HL-60/S4 treated with phorbol 12-myristate 13-acetate at 8.2 ng/mL for 4 days and 3 days (cell line): Measurements from ENCODE around the gene DLST.
"Not testable (repeated sequence)": the region's sequence is repeated elsewhere in the genome, so short reads cannot be mapped to it uniquely, and the experiment has no call there.

ENCODE experiments used
- in situ Hi-C: fragments of 300-500 bp; cut with MboI; formaldehyde crosslinking; loops from 2 replicates; pipeline ENCODE4 v1.15.0; 2022; ENCODE audit warnings: low sequenced_read_pairs

Gene DLST

DNA sequence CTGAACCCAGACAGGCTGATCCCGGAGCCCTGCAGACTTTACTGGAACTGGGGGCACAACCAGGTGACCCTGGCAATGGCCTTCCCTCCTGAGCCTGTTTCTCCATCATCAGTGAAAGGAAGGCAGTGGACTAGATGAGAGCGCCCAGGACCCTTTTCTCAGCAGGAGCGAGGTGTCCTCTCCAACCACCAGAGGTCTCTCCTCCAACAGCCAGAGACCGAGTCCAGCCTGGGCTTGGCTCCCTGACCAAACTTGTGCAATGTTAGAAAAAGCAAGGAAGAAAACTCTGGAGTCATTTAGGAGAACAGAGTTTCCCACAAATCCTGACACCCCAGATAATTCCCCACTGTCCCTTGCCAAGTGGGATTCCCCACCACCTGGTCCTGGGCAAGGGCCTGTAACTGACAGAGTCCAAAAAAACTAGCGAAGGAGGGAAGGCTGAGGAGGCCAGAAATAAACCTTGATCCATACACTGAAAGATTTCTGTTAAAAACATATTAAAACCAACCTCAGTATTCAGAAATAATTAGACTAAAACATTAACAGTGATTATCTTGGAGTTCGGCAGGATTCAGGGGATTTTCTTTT is 32.4 kb downstream of the DLST start:
- in situ Hi-C loops, result no loop called here

DNA sequence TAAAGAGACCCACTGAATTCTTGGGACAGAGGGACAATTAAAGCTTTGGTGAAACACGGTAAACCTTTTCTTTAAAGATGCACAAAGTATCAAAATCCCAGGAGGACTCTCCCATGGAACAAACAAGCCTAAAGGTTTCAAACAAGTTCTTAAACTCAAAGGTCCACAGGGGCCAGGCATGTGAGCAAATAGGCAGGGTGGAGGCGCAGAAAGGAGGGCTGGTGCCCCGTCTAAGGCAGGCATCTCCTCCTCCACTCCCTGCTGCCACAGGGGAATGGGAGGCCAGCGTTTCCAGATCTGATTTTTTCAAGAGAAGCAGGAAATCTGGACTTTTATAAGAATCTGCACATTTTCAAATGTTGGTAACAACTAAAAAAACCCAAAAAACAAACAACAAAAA is 33.7 kb downstream of the DLST start:
- in situ Hi-C loops, result no loop called here

GRCh38 chr14:74915826-74916225 is 34.1 kb downstream of the DLST start:
- in situ Hi-C loops, result no loop called here

DNA sequence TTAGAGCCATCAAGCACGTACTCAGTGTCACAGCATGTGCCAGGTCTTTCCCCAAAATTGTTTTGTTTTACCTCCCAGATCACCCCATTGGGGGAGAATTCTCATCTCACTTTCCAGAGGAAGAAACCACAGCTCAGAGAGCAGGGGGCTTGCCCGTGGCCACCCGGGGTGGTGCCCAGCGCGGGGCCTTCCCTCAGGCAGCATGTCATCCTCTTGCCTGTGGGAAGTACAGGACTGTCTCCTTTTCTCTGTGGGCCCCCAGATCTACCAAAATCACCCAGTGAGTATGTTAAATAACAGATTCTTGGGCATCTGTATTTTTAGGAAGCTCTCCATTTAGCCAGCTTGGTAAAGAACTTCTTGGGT is 35.4 kb downstream of the DLST start:
- in situ Hi-C loops, result no loop called here

DNA sequence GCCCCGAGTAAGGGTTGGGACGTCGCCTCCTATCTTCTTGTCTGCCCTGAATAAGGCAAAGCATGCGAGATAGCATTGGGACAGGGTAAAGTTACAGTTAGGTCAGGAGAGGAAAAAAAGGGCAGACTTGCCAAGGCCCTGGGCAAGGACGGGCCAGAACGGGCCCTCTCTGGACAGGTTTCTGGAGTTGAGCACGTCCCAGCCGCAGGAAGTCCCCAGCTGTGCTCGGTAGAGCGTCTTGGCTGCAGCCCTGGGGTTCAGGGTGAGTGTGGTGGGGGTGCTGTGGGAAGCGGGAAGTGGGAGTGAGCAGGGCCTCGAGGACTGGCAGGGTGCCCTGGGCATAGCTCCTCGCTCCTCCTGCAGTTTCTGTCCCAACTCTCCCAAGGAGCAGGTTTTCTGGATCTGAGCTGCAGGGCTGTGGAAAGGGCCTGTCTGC is 35.9 kb downstream of the DLST start:
- in situ Hi-C loops, result no loop called here

DNA sequence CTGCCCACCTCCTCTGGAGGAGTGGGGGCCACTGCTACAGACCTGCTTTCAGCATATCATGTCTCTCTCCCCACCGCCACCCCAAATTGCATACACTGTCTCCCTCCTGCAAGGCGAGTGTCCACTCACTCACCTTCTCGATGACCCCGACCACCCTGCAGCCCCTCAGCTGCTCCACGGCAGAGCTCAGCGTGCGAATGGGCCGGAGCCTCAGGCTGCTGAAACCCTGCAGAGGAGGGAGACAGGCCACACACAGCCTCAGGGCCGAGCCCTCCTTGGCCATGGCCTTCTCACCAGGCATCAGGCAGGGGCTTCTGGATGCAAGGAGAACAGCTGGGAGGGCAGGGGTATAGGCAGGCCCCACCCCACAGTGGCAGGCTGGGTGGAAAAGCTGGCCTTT is 36.7 kb downstream of the DLST start:
- in situ Hi-C loops, result no loop called here

DNA sequence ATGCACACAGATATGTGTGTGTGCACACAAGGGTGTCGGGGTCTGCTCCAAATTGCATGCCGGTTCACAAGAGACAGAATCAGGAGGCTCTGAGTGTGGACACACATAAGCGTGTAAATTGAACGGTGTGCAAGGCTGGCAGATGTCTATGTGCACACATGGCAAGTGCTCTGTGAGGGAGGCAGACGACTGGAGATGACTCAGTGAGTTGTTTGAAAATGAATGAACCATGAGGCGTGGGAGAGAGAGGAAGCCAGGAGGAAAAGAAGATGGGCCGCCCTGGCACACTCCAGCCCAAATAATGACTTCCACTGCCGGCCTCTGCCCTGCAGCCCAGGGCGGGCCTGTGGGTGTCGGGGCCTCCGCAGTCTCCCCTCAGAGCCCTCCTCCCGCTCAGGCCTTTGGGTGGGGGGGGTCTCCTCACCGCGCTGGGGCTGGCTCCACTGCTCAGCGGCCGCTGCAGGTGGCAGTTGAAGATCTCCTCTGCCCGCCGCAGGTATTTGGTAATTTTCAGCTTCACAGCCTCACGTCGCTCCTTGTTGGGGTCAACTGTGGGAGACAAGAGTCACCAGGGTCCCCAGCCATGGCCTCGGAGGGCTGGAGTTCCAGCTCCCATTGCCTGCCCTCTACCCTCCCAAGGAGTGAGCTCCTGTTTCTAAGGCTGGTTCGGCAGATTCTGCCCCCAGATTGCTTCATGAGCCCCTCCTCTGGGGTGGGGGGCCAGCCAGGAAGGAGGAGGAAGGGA is 37.9 kb downstream of the DLST start:
- in situ Hi-C loops, result no loop called here

DNA sequence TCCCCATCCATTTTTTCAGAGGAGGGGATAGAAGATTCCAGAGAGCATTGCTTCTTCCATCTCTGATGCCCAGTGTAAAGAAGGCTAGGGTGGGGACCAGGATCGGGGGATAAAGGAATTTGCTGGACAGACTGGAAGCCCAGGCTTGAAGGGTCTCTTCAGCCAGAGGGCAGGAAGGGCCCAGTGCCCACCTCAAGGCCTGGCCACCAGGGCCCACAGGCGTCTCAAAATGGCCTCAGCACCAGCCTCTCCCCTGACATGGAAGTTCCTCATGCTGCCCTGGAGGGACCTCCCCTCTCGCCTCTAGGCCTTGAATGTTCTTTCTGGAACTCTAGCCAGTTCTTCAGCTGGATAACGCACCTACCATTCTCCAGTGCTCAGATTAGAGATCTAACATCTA is 38.6 kb downstream of the DLST start:
- in situ Hi-C loops, result no loop called here

DNA sequence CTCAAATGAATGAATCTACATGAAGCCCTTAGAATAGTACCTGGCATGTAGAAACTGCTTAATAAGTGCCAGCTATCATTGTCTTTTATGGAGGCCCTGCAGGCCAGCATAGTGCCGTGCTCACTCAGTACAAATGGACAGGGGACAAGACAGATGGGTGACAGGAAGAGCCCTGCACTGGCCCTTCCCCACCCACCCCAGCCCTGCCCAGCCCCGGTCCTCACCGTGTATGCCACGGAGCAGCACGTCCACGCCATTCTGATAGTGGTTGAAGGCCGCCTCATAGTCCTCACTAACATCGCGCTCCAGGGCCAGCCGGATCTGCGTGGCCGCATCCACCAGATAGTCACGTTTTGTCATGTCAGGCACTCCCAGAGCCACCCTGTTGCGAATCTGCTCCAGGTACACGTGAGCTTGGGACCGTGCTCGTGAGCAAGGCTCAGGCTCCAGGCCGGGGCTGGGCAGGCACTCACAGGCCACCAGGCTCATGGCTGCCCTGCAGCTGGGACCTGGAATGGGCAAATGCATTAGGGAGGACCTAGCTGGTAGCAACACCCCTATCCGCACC is 39.4 kb downstream of the DLST start:
- in situ Hi-C loops, result no loop called here

GRCh38 chr14:74921987-74922751 is 40.5 kb downstream of the DLST start:
- in situ Hi-C loops, result no loop called here

- in situ Hi-C loops, result no loop called here
Measured at GRCh38 chr14:74922752-74923401, 41.2 kb downstream of the DLST start, which contains the start of gene RPS6KL1. TSS of gene RPS6KL1 (minus strand) at chr14:74923260. CDS start at chr14:74921541, 1,719 bp downstream.

GRCh38 chr14:74924061-74924460 is 42.3 kb downstream of the DLST start:
- in situ Hi-C loops, result no loop called here

- in situ Hi-C loops, result no loop called here
Measured at GRCh38 chr14:74927225-74927624, 45.5 kb downstream of the DLST start.

- in situ Hi-C loops, result no loop called here
Measured at GRCh38 chr14:74929242-74929641, 47.5 kb downstream of the DLST start.

- in situ Hi-C loops, result not testable (repeated sequence)
Measured at GRCh38 chr14:74931744-74932143, 50.0 kb downstream of the DLST start.

GRCh38 chr14:74932401-74932901 is 50.7 kb downstream of the DLST start:
- in situ Hi-C loops, result no loop called here

GRCh38 chr14:74932936-74933335 is 51.2 kb downstream of the DLST start:
- in situ Hi-C loops, result not testable (repeated sequence)

DNA sequence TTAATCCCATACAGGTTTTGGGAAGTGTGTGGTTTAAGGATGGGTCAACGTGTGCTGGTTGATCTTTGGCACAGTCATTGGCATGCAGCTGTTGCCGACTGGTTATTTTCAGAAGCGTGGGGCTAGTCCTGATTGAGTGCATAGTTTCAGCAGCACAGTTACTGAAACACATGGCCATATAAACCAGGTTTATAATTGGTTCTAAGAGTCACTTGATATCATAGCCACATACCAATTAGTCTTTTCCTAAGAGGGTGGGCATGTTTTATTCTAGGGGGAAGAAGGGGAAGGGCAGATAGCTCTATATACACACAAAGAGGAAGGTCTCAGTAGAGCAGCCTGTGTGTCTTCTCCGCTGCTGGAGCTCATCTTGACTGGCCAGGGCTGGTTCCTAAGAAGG is 52.3 kb downstream of the DLST start:
- in situ Hi-C loops, result no loop called here

DNA sequence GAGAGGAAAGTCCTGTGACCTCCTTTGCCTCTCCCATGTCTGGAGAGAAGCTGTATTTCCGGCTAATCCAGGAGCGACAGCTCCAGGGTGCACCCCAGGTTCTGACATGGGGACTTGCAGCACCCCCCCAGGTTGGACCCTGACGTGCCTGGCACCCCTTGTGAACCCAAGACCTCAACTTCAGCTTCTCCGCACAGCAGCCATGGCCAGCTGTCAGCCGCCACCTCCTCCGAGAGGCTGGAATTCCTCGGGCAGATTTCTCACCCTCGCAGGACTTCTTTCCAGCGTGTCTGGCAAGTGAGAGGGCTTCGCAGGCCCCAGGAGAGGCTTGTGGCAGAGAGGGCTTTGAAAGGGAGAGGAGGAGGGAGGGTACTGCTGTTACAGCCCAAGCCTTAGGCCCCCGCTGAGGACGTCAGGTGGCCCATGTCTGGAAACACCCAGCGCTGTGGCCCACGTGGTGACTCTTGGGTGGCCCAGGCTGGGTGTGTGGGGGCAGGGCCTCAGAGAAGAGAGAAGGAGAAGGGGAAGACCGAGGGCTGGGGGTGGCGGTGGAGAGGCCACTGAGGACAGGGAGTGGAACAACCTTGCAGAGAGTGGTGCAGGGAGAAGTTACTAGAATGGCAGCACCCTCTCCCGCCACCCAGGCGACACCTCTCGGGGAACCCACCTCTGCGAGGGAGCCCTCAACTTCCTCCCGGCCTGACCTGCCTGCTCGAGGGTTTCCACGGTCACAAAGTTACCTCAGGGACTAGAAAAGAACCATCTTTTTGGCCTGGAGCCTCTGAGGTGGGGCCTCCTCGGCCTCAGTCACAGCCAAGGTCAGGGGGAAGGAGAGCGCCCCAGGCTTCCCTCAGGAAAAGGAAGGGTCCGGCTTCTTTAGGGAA is 53.0 kb downstream of the DLST start:
- in situ Hi-C loops, result no loop called here

- in situ Hi-C loops, result no loop called here
Measured at GRCh38 chr14:74935360-74935680, 53.6 kb downstream of the DLST start.
